Smooth muscle cell (in vitro differentiated cells): ENCODE results near the gene SLC35F1. TPM values are rescaled to one million over a fixed set of nuclear protein-coding genes. Genes with fewer than 3 reads are reported as not detected.

ENCODE experiments used
- DNase-seq: peaks from one replicate; lab custom pipeline; 2025; ENCODE audit not compliant: unreplicated experiment; lab: John Stamatoyannopoulos, UW
- H2AFZ ChIP-seq: fragments of 200-600 bp; sonication (generic); 2 replicates; pipeline ENCODE4 v1.6.0; 2016; ENCODE audit warnings: antibody characterized with exemption, low read depth, mild to moderate bottlenecking
- H3F3A ChIP-seq: fragments of 200-600 bp; sonication (generic); 2 replicates; pipeline ENCODE4 v1.6.0; 2017; ENCODE audit warnings: antibody characterized with exemption, low read depth
- H3K27ac ChIP-seq: fragments of 200-600 bp; sonication (generic); 2 replicates; pipeline ENCODE4 v1.5.1; 2016; ENCODE audit warnings: low read depth, mild to moderate bottlenecking
- H3K27me3 ChIP-seq: fragments of 200-600 bp; sonication (generic); 2 replicates; pipeline ENCODE4 v1.6.1; 2016; ENCODE audit warnings: low read depth, mild to moderate bottlenecking
- H3K36me3 ChIP-seq: fragments of 200-600 bp; sonication (generic); 2 replicates; pipeline ENCODE4 v1.5.1; 2016; ENCODE audit warnings: low read depth
- H3K4me1 ChIP-seq: fragments of 200-600 bp; sonication (generic); 2 replicates; pipeline ENCODE4 v1.5.1; 2016; ENCODE audit warnings: low read depth
- H3K4me2 ChIP-seq: fragments of 200-600 bp; sonication (generic); 2 replicates; pipeline ENCODE4 v1.6.0; 2016; ENCODE audit warnings: mild to moderate bottlenecking
- H3K4me3 ChIP-seq: fragments of 200-600 bp; sonication (generic); 2 replicates; pipeline ENCODE4 v1.5.1; 2016; ENCODE audit warnings: mild to moderate bottlenecking
- H3K79me2 ChIP-seq: fragments of 200-600 bp; sonication (generic); 2 replicates; pipeline ENCODE4 v1.6.0; 2016; ENCODE audit warnings: low read depth, mild to moderate bottlenecking
- H3K9ac ChIP-seq: fragments of 200-600 bp; sonication (generic); 2 replicates; pipeline ENCODE4 v1.6.0; 2016; ENCODE audit warnings: low read depth
- H3K9me3 ChIP-seq: fragments of 200-600 bp; sonication (generic); replicated peaks from 2 replicates; pipeline ENCODE4 v1.5.1; 2016; ENCODE audit warnings: low read depth
- H4K20me1 ChIP-seq: fragments of 200-600 bp; sonication (generic); 2 replicates; pipeline ENCODE4 v1.6.0; 2016; ENCODE audit warnings: low read depth
- CTCF ChIP-seq: fragments of 200-600 bp; sonication (generic); IDR thresholded peaks from 2 replicates; pipeline ENCODE4 v1.5.1; 2017; ENCODE audit warnings: borderline replicate concordance, mild to moderate bottlenecking, antibody characterized with exemption; ENCODE audit not compliant: insufficient read depth, poor library complexity, severe bottlenecking
- WGBS: methylation state at CpG from one replicate; pipeline ENCODE4 v1.1.7; 2016; ENCODE audit warnings: low lambda C conversion rate; 5-methylcytosine and 5-hydroxymethylcytosine counted together
- polyA plus RNA-seq: library from polyadenylated mRNA; unstranded; fragments of >200 nt; fragmentation: Nextera tagmentation; extraction: Ambion mirVana; gene quantifications from 2 replicates; pipeline ENCODE4 v1.2.1, GENCODE V29; 2016
- total RNA-seq: library from RNA; depleted of rRNA; stranded (reverse); fragments of >200 nt; gene quantifications from 2 replicates; pipeline ENCODE4 v1.2.3, GENCODE V29; 2014

SLC35F1 gene
- total and polyA plus RNA-seq, 2 experiments from 2014 or later = 0.05 to 0.09 TPM

- no peaks in the 10 kb centered on the region for H3K4me1 ChIP-seq
These were observed 427.6 kb downstream of the SLC35F1 start for GRCh38 chr6:118334634-118335033.

GRCh38 chr6:118335325-118335816 is 428.3 kb downstream of the SLC35F1 start:
- H3K36me3 ChIP-seq = no peaks in the 10 kb centered on the region
- no peak overlapping the region for H2AFZ ChIP-seq
- no peaks in the 10 kb centered on the region for H4K20me1 ChIP-seq
- H3K27ac ChIP-seq = no peak overlapping the region
- H3K9ac ChIP-seq = no peak overlapping the region
- no peaks in the 10 kb centered on the region for H3K4me1 ChIP-seq
- WGBS = 56% methylated on average over 1 of the region's 1 CpG
- TF ChIP-seq CTCF = no peak
- no peak overlapping the region for H3K4me2 ChIP-seq
- no peaks in the 10 kb centered on the region for H3F3A ChIP-seq
- no peaks in the 10 kb centered on the region for H3K9me3 ChIP-seq
- no peak overlapping the region for H3K4me3 ChIP-seq
- no peaks in the 10 kb centered on the region for H3K27me3 ChIP-seq
- no peaks in the 10 kb centered on the region for H3K79me2 ChIP-seq
- no peak for DNase-seq

More at GRCh38 chr6:118334634-118335033, 427.6 kb downstream of the SLC35F1 start:
- no peaks in the 10 kb centered on the region for H4K20me1 ChIP-seq
- no peak for TF ChIP-seq CTCF
- H3K4me2 ChIP-seq = no peak overlapping the region
- H3K27ac ChIP-seq = no peak overlapping the region
- no peak overlapping the region for H3K4me3 ChIP-seq
- H3K9me3 ChIP-seq = no peaks in the 10 kb centered on the region
- H3K9ac ChIP-seq = no peak overlapping the region
- no peaks in the 10 kb centered on the region for H3F3A ChIP-seq
- DNase-seq = no peak
- no peaks in the 10 kb centered on the region for H3K36me3 ChIP-seq
- no peaks in the 10 kb centered on the region for H3K79me2 ChIP-seq
- WGBS = 87% methylated on average over 1 of the region's 1 CpG
- H2AFZ ChIP-seq = no peak overlapping the region
- H3K27me3 ChIP-seq = no peaks in the 10 kb centered on the region

GRCh38 chr6:118344014-118344670 is 437.1 kb downstream of the SLC35F1 start:
- WGBS = 38% methylated on average over 6 of the region's 6 CpGs
- DNase-seq = no peak

More at GRCh38 chr6:118344014-118344670, 437.1 kb downstream of the SLC35F1 start:
- Histone ChIP-seq H3K27ac (no peak overlapping the region), H2AFZ (no peak overlapping the region), H3K27me3 (no peaks in the 10 kb centered on the region), H3K4me3 (no peak overlapping the region), H3K4me2 (no peak overlapping the region), H3F3A (no peaks in the 10 kb centered on the region), H3K4me1 (no peaks in the 10 kb centered on the region), H4K20me1 (no peaks in the 10 kb centered on the region), H3K36me3 (no peaks in the 10 kb centered on the region), H3K9ac (no peak overlapping the region), H3K79me2 (no peaks in the 10 kb centered on the region), H3K9me3 (no peaks in the 10 kb centered on the region)
- TF ChIP-seq CTCF = no peak
